ENCODE results near the gene HAPSTR1. TPM values are rescaled to one million over a fixed set of nuclear protein-coding genes. Genes with fewer than 3 reads are reported as not detected.
"Not testable (repeated sequence)": the region's sequence is repeated elsewhere in the genome, so short reads cannot be mapped to it uniquely, and the experiment has no call there.

HAPSTR1 gene
- 37.7 TPM for polyA plus RNA-seq (ENCODE audit: insufficient read length)

GRCh38 chr16:9090960-9091866 lies at the start of gene HAPSTR1:
TSS of gene HAPSTR1 (plus strand) at chr16:9091644. CDS start at chr16:9092045, 401 bp downstream.
- peak; percentile 100 for DNase-seq

DNA sequence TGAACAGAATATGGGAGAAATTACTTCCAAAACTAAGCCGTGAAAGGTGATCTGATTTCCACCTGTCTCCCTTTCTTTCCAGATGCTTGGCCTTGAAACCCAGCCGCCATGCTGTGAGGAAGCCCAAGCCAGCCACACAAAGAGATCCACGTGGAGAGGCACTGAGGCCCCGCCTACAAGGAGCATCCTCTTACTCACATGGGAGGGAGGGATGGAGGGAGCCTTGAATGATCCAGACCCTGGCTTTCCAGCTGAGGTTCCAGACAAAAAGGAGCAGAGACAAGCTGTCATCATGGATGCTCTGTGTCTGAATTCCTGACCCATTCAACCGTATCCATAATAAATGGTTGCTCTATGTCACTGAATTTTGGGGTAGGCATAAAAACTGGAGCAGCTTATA lies 48.9 kb upstream of the HAPSTR1 start:
- no peak for DNase-seq

GRCh38 chr16:9042964-9043680 lies 48.3 kb upstream of the HAPSTR1 start:
- DNase-seq: no peak

- not testable (repeated sequence) for DNase-seq
These were observed 45.9 kb upstream of the HAPSTR1 start for GRCh38 chr16:9045562-9045961.

GRCh38 chr16:9046667-9047055 lies 44.8 kb upstream of the HAPSTR1 start:
- no peak for DNase-seq

GRCh38 chr16:9047689-9048301 lies 43.6 kb upstream of the HAPSTR1 start:
- DNase-seq: peak; percentile 72

DNA sequence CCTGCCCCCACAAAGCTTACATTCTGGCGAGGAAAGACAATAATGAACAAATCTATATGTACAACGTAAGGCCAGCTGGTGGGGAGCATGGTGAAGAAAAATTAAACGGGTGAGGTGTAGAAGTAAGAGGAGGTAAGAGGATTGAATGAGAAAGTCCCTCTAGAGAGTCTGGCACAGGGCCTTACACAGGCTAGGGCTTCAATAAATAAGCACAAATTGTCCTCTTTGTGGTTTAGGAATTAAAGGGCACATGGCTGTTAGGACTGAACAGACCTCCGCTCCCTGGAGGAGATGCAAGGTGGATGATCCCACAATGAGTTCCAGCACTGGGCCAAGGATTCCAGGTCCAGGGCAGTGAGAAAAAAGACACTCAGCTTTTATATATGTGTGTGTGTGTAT lies 43.1 kb upstream of the HAPSTR1 start:
- DNase-seq: no peak

DNA sequence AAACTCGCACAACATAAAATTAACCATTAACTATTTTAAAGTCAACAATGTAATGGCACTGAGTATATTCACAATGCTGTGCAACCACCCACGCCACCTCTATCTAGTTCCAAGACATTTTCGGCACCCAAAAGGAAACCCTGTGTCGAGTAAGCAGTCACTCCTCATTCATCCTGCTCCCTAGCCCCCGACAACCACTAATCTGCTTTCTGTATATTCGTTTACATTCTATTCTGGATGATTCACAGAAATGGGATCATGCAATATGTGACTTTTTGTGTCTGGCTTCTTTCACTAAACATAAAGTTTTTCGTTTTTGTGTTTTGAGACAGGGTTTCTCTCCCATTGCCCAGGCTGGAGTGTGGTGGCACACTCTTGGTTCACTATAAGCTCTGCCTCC lies 42.2 kb upstream of the HAPSTR1 start:
- DNase-seq: no peak

DNA sequence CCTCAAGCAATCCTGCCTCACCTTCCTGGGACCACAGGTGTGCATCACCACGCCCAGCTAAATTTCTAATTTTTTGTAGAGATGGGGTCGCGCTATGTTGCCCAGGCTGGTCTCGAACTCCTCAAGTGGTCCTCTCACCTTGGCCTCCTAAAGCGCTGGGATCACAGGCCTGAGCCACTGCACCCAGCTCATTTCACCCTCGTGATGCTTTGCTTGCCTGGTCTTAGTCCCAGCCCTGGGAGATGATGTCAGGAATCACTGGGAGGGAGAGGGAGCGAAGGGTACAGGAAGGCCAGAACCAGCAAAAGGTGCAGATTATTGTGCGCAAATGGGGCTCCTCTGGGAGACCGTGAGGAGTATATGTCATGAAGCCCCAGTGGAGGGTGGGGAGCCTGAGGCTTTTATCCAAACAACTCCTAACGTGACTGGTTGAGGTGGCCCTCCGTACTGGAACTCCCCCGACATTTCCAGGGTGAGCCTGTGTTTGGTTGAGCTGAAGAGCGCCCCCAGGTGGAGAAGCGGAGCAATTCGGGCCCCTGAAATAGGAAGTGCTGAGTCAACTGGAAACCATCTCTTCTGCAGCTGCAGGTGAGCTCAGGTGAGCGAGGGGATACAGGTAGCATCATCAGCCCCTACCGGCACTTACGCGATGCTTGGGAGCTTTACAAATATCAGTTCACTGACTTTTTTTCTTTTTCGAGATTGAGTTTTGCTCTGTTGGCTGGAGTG lies 41.2 kb upstream of the HAPSTR1 start:
- DNase-seq: no peak

DNA sequence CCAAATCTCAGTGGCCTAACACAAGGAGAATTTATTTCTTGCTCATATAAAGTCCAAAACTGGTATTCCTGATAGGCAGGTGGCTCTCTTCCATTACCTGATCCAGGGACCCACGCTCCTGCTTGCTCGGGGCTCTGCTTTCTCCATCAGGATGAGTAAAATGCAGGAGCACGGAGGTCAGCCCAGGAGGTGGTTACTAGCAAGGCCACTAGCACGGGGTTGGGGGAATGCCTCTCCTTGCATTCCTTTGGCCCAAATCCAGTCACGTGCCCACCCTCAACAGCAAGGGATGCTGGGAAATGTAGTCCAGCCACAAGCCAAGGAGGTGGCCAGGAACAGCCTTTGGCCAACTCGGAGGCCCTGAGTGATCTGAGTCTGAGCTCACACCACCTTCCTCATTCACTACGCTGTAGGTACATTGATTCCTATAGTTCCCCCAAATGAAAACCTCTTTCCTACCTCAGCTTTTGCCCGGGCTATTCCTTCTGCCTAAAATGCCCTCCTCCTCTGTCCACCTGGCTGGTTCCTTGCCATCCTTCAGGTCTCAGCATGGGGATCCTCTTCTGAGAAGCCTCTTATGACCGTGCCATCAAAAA lies 38.3 kb upstream of the HAPSTR1 start:
- no peak for DNase-seq

GRCh38 chr16:9054460-9054859 lies 37.0 kb upstream of the HAPSTR1 start:
- no peak for DNase-seq

DNA sequence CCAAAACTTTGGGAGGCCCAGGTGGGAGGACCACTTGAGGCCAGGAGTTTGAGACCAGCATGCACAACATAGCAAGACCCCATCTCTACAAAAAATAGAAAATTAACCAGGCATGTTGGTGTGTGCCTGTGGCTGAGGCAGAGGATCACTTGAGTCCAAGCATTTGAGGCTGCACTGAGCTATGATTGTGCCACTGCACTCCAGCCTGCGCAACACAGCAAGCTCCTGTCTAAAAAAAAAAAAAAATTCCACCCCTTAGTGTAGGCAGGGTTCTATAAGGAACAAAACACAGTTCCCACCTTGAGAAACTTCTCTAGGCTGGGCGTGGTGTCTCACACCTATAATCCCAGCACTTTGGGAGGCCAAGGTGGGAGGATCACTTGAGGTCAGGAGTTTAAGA lies 36.3 kb upstream of the HAPSTR1 start:
- no peak for DNase-seq

DNA sequence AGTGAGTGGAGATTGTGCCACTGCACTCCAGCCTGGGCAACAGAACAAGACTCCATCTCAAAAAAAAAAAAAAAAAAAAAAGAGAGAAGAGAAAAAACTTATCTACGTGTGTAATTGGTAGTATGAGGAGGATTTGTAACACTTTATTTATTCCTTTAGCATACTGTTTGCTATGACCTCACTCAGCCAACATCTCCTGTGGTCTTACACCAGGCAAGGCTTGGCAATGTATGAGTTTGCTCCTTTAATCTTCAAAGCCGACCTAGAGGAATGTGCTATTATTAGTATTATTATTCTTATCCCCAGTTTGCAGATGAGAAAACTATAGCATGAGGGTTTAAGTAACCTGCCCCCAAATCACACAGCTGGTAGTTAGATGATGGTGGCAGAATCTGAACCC lies 35.8 kb upstream of the HAPSTR1 start:
- DNase-seq: no peak

GRCh38 chr16:9056061-9056460 lies 35.4 kb upstream of the HAPSTR1 start:
- no peak for DNase-seq

DNA sequence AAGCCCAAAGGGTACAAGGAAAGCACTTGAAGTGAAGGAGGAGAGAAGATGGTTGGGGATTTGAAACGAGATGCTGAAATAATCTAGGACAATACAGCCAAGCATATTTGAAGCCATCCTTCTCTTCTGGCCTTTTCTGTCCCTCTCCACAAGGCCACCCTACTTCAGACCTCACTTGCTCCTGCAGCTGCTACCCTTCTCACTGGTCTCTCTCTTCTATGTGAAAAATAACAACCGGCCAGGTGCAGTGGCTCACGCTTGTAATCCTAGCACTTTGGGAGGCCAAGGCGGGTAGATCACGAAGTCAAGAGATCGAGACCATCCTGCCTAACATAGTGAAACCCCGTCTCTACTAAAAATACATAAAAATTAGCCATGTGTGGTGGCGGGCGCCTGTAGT lies 33.2 kb upstream of the HAPSTR1 start:
- no peak for DNase-seq

DNA sequence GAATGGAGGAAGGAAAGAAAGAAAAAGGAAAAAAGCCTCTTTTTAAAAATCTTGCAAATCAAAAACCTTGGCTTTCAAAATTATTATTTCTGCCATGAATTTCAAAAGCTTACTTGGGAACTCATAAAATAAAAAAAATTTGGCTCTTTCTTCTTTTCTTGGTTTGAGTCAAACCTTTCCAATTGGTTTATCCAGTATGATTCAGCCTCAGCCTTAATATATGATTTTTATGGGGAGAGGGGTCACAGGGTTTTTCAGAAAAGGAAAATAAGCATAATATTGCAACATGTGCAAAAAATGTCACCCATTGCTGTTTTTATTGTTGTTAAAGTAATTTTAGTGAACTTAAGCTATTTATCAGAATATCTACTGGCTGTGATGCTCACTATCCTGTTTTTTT lies 31.2 kb upstream of the HAPSTR1 start:
- DNase-seq: no peak

DNA sequence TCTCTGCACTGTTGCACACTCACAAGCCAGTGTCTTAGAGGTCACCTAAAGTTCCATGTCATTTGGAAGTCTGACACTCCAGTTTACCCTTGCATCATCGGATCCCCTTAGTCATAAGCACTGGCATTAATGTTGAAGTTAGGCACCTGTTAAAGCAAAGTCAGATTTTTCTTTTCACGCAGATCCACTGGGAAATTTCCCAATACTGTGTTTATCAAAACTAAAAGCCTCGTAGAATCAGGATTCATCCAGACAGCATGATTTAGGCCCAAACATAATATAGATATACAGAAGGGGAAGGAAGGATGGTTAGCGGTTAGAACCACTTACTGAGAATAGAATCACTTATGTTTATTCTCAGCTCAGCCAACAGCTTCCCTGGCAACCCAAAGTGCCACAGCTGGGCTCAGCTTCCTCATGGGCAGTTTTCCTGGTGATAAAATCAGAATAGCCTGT lies 30.1 kb upstream of the HAPSTR1 start:
- peak; percentile 19 for DNase-seq

GRCh38 chr16:9062301-9062700 lies 29.1 kb upstream of the HAPSTR1 start:
- no peak for DNase-seq

DNA sequence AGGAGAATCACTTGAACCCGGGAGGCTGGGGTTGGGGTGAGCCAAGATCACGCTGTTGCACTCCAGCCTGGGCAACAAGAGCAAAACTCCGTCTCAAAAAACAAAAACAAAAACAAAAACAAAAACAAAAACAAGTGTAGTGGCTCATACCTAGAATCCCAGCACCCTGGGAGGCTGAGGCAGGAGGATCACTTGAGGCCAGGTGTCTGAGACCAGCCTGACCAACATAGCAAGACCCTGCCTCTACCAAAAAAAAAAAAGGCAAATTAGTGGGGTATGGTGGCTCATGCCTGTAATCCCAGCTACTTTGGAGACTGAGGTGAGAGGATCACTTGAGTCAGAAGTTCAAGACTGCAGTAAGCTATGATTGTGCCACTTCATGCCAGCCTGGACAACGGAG lies 26.4 kb upstream of the HAPSTR1 start:
- DNase-seq: no peak

GRCh38 chr16:9068886-9069285 lies 22.6 kb upstream of the HAPSTR1 start:
- no peak for DNase-seq

GRCh38 chr16:9070254-9070653 lies 21.2 kb upstream of the HAPSTR1 start:
- no peak for DNase-seq

GRCh38 chr16:9071377-9071776 lies 20.1 kb upstream of the HAPSTR1 start:
- DNase-seq: no peak
